Stimulated activated CD8-positive, alpha-beta memory T cell treated with anti-CD3 and anti-CD28 coated beads, Interleukin-15, amount 100 ng/mL, for 24 hours (primary cell): ENCODE measurements around the gene PADI1.

Experiments
- DNase-seq: peaks from one replicate; pipeline ENCODE4 v3.0.0-alpha.2; 2020; ENCODE audit warnings: low read depth

The PADI1 gene

DNA sequence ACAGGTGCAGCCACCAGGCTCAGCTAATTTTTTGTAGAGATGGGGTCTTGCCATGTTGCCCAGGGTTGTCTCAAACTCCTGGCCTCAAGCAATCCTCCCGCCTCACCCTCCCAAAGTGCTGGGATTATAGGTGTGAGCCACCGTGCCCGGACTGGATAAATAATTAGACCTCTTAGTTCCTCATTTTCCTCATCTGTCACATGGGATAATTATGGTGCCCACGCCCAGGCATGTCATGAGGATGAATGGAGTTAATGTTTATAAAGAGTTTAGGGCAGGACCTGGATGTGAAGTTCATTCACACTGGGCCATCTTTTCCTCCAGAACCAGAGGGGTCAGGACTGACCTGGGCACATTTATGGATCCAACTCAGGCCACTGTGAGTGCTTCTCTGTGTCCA lies 67.7 kb downstream of the PADI1 start:
- no peak for DNase-seq

DNA sequence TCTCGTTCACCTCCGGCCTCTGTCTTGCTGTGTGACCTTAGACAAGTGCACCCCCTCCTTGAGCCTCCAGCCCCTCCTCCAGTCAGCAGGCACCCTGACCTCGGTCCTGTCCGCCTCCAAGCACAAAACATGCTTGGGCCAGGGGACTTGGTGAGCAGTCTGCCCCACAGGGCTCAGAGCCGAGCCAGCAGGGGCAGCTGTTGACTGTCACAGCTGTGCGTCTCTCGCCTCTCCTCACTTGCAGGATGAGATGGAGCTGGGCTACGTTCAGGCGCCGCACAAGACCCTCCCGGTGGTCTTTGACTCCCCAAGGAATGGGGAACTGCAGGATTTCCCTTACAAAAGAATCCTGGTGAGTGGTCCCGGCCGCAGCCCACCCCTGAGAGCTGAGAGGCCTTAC lies 68.2 kb downstream of the PADI1 start:
- no peak for DNase-seq

DNA sequence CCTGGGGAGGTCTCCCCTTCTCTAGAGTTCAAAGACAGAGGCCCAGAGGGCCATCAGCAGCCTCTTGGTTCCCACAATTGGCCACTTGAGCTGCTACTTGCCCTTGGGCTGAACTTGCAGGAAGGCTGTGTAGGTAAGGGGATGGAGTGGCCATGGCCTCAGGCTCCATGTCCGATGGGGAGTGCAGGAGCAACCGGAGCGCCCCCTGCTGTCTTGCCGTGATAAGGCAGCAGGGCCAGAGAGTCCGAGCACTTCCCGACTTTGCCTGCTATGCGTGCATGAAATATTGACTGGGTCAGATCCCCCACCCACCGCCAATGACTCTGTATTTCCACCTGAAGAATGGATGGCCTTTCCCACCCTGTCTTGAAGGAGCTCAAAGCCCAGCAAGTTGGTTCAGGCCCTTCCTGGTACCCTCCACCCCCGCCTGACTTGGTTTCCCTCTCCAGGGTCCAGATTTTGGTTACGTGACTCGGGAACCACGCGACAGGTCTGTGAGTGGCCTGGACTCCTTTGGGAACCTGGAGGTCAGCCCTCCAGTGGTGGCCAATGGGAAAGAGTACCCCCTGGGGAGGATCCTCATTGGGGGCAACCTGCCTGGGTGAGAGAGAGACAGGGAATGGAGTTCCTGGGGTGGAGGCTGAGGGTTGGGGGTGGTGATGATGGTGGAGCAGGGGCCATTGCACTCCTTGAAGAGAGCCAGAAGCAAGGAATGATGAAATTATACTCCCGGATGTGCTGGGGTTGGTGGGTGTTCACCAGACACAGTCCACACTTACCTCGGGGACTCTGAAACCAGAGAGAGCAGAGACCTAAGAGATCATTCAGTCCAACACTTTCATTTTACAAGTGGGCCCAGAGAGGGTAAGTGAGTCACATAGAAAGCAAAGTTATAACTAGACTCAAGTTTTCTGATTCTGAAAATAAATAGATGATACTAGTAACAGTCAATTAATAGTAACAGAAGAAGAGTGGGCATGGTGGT lies 69.5 kb downstream of the PADI1 start:
- no peak for DNase-seq

DNA sequence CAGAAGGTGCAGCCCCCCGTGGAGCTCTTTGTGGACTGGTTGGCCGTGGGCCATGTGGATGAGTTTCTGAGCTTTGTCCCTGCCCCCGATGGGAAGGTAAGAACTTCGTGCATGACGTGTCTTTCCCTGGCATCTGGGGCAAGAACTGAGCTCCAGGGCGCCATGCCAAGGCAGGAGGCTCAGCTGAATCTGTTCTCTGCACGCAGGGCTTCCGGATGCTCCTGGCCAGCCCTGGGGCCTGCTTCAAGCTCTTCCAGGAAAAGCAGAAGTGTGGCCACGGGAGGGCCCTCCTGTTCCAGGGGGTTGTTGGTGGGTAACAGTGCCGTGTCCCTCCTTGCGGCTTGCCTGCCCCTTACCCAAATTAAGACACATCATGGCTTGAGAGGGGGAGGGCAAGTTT lies 71.6 kb downstream of the PADI1 start:
- no peak for DNase-seq

DNA sequence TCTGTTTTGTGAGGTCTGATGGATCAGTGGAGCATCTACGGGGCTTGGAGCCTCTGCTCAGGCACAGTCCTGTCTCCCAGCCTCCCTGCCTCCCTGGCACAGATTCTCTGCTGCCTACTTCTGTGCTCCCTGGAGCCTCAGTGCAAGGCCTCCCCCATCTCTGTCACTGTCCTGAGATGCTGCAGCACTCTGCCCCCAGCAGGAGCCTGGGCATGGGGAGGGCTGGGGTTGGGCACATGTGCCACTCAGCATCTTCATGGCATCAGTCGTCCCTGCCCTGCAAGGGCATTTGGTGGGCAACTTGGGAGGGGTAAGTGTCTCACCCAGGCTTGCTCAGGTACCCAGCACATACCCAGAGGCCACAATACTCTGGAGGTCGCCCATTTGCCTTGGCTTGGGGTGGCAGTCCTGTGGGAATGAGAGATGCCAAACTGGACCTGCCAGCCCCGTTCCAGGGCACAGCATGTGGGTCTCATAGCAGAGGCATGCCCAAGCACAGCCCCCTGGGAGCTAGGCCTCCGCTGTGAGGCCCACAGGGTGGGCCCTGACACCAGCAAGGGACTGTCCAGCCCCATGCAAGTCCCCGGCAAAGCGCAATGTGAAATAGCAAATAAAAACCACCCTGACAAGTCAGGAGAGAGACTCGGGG lies 72.7 kb downstream of the PADI1 start:
- DNase-seq, result no peak

DNA sequence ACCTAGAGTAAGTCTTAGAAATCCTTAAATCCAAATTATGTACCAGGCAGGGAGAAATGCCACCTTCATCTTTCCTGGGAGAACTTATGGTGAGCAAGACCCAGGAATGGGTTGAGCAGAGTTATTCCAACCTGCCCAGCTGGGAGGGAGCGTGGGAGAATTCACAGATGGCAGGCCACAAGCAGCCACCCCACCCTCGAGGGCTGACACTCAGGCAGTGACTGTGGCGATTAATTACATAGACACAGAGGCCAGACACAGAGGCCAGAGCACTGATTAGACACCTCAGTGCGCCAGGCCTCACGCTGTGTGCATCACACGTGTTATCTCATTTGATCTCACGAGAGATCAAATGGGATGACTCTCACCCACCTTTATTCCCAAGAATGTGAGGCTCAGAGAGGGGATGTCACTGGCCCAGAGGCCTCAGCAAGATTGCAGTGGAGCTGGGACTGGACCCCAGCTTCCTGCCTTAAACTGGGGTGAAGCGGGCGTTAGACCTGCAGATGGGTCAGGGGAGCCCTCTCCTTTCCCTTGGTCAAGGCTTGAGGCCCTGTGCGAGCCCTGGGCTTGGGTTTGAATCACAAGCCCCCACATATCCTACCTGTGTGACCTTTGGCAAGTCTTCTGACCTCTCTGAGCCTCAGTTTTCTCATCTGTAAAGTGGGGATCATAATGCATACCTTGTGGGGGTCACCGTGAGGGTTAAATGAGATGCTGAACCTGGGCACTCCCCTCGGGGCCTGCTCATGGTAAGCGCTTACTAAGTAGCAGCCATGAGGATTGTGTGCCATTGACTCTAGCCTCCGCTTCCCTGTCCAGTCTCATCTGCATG lies 74.3 kb downstream of the PADI1 start:
- DNase-seq, result no peak

DNA sequence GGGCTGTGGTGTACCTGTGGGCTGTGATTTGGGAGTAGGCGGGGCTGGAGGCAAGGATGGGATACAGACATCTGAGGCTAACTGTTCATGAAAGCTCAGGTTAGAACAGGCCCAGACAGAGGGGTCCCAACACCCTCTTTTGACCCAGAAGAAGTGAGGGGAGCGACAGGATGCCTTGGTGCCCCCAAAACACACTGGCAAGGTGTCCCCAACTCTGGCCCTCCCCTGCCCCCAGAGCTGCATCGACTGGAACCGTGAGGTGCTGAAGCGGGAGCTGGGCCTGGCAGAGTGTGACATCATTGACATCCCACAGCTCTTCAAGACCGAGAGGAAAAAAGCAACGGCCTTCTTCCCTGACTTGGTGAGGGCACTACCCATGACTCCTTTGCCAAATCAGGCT lies 75.5 kb downstream of the PADI1 start:
- no peak for DNase-seq

DNA sequence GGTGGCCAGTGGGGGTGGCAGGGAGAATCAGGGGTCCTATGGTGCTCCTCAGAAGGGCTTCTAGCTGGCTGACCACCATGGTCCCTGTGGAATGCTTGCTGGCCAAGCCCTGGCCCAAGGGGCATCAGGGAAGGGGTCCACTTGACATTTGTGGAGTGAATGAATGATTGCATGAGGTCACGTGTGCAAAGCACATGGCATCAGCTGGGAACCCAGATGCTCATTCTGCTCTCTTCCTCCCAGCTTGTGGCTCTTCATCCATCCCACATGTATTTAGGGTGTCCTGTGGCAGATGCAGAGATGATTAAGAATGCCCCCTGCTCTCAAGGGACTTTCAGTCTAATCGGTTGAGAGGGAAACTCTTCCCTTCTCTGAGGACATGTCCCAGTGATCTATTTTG lies 76.0 kb downstream of the PADI1 start:
- no peak for DNase-seq

DNA sequence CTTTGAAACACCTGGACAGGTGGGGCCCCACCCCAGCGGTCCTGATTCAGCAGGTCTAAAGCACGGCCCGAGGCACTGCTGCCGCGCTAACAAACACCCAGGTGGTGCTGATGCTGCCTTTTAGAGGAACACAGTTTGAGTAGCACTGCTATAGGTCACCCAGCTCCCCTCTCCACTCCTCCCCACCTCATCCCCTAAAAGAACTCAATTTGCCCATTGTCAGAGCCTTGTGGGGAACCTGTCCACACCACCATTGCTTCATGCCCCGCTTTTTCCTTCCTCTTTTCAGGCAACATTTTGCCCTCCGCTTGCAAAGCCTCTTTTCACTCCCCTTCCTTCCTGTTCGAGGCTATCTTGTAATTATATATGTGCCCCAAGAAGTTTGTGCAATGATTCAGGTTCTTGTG lies 76.8 kb downstream of the PADI1 start:
- no peak for DNase-seq

DNA sequence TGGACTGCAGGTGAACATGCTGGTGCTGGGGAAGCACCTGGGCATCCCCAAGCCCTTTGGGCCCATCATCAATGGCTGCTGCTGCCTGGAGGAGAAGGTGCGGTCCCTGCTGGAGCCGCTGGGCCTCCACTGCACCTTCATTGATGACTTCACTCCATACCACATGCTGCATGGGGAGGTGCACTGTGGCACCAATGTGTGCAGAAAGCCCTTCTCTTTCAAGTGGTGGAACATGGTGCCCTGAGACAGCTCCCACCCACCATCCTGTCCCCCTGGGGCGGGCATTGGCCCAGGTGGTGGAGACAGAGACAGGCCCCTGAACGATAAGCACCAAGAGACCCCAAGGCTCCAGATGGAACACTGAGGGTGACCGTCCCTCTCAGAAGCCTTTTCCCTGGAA lies 77.9 kb downstream of the PADI1 start:
- DNase-seq, result no peak

DNA sequence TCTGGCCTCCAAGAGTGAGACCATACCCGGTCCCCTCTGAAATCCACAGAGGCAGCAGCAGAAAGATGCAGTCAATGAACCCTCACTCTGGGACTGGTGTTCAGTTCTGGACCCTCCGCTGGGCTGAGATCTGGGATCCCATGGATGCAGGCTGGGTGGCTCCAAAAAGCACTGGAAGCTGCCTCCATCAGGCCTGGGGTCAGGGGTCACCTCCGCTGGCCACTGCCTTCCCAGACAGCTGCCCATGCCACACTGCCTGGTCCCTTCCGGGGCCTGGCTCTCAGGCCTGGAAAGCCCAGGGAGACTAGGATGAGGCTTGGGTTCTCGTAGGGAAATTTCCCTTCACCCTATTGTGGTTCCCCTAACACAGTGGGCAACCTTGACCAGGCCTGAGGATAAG lies 81.7 kb downstream of the PADI1 start:
- no peak for DNase-seq

DNA sequence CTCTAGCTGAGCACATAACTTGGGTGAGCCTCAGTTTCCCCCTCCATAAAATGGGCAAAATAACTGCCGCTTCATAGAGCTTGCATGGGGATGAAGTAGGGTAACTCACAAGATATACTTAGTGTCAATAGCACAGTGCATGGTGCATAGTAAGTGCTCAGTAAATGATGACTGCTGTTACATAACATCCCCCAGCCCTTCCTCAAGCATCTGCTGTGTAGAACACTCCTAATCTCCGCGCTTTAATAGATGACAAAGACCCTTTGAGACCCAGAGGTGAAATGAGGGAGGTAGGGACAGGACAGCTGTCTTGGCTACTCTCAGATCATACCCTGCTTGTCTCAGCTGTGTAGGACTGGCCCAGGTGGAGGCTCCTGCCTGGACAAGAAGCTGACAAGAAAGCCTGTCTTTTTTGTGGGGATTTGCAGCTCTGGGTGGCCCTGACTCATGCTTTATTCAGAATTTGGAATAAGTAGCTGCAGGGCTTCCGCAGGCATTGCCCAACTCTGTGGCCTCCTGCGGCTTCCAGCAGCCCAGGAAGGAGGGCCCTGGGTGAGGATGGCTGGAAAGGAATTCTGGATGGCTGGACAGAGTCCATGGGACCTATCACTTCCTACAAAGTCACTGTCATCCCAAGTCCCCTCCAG lies 82.3 kb downstream of the PADI1 start:
- no peak for DNase-seq

DNA sequence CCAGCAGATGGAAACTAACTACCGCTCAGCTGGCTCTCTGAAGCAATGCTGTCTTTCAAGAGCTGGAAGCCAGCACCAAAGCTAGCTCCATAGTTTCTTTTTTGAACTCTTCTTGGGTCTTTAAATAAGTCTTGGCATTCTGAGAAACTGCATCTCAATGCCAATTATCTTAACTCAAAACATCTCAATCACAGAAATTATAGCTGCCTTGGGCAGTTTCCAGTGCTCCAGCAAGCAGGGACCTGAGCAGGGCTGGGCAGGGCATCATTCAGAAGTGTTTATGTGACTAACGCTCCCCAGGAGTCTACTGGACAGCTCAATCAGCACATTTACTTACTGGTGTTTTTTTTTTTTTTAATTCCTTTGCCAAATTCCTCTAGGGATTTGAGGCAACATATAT lies 84.8 kb downstream of the PADI1 start:
- DNase-seq, result no peak

DNA sequence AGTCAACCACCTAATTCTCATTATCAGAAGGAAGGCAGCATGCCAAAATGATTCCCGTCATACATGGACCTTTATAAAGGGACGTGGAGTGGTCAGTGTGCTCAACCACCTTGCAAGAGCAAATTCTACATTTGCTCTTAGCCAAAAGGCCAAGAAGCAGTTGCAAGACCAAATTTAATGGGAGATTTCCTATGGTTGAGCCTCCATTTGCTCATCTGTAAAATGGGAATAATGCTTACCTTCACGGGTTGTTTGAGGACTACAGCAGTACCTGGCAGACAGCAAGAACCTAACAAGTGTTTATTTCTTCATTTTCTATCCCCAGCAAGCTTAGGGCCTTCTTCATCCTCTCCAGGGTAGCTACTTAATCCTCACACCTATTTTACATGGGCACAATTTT lies 85.6 kb downstream of the PADI1 start:
- DNase-seq, result no peak

DNA sequence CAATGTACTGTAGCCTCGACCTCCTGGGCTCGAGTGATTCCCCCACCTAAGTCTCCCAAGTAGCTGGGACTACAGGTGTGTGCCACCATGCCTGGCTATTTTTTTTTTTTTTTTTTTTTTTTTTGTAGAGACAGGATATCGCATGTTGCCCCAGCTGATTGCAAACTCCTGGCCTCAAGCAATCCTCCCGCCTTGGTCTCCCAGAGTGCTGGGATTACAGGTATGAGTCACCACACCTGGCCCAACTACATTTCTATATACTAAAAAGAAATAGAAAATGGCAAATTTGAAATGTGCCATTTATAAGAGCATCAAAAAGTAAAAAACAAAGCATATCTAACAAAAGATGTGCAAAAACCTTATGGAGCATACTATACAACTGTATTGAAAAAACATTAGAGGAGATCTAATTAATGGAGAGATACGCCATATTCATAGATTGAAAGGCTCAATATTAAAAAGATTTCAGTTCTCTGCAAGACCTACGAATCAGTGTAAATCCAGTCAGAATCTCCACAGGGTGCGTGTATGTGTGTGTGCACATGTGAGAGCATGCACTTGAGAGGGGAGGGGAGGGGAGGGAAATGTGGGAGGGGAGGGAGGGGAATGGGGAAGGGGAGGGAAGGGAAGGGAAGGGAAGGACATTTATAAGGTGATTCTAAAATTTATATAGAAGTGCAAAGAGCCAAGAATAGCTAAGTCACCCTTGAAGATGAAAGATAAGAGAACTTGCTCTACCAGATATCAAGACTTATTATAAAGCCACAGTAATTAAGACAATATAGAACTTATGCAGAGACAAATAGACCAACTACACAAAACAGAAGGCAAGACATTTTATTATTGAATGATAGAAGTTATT lies 87.6 kb downstream of the PADI1 start:
- no peak for DNase-seq

DNA sequence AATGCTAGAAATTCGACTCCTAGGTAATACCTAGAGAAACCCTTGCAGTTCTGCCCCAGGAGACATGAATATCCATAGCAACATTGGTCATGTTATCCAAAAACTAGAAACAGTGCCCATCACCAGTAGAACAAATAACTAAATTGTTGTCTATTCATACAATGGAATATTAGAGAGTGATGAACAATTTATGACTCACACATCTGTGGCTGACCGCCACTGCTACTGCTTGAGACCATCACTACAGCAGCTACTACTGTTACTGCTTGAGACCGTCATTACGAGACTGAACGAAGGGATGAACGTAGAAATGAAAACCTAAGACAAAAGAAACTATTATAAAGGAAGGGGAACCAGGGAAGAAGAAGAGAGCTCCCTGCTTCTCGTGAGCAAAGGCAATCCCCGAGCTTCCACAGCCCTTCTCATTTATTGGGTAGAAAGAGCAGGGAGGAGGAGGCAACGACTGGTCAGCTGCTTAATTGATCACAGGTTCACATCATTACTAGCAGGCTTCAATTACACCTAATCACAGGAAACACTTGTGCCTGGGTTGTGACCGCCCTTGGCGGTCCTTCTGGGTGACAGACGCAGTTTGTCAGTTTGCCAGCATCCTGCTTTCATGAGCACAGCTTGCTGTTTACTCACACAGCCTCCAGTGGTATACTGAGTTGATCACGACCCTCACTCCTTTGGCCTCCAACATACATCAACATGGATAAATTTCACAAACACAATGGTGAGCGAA lies 88.9 kb downstream of the PADI1 start:
- no peak for DNase-seq

DNA sequence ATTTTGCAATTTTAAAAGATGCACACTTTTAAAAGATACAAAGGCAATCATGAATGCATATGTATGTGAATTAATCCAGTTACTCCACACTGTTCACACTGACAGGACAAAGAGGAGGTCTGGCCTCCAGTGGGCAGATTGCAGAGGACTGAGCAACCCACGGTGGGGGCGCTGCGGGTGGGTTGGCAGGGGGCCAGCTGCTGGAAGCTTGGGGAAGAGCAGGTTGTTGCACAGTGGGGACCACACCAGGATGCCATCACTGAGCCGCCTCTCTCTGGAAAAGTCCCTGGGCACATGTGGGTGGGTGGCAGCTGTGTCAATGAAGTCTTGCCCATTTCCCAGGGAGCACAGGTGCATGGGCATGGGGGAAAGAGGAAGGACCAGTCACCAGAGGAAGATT lies 90.4 kb downstream of the PADI1 start:
- no peak for DNase-seq
